ENCODE measurements around the gene HSPA1B.
"Not testable (repeated sequence)": the region's sequence is repeated elsewhere in the genome, so short reads cannot be mapped to it uniquely, and the experiment has no call there.

Gene HSPA1B

DNA sequence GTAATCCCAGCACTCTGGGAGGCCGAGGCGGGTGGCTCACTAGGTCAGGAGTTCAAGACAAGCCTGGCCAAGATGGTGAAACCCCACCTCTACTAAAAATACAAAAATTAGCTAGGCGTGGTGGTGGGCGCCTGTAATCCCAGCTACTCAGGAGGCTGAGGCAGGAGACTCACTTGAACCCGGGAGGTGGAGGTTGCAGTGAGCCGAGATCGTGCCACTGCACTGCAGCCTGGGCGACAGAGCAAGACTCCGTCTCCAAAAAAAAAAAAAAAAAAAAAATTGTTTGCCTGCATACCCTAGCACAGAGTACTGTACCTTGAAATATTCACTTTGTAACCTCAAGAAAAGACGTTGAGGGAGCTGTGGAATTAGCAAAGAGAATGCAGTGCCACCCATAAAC, 7.1 kb upstream of the HSPA1B start:
- TF ChIP-seq ZNF362 (tag by site-specific recombination; IDR thresholded peaks at IDR 0.05) (peak; percentile 57; the same call in 1 of the 2 replicates), KLF1 (tag by site-specific recombination; IDR thresholded peaks at IDR 0.05) (peak; percentile 9; the same call in 1 of the 2 replicates)
- POLR2A ChIA-PET, result interaction anchor here (0.5 to 1.5 kb wide), 6 partner anchors 14 to 130 kb away, joined by 3 to 7 read pairs (median 4); partner anchors contain the start of genes LSM2 and NEU1
- not testable (repeated sequence) for H3K4me1 ChIP-seq (ENCODE audit: control insufficient read depth, insufficient read depth, low read length); H3K9me3 ChIP-seq (ENCODE audit: control insufficient read depth, insufficient read depth, low read depth, low read length); H3K4me3 ChIP-seq (ENCODE audit: low read depth, low read length); H3K27ac ChIP-seq (ENCODE audit: extremely low read depth, low read depth, low read length)
- CTCF ChIA-PET, result interaction anchor here (0.7 to 1.4 kb wide), 4 partner anchors 14 to 139 kb away, joined by 3 to 4 read pairs (median 3); partner anchors contain the start of genes LSM2, LY6G5C and VARS1
- peaks cover 0 to 25% of the 10 kb centered on the region in 2 experiments; a peak in 1 of 3 replicates for H3K36me3 ChIP-seq (ENCODE audit: control insufficient read depth in 2 of 2, insufficient read depth in 1 of 2, low read length in 2 of 2)

- Histone ChIP-seq H3K9me3 (ENCODE audit: control insufficient read depth, insufficient read depth, low read depth, low read length) (no peaks in the 10 kb centered on the region), H3K27ac (ENCODE audit: extremely low read depth, low read depth, low read length) (peak overlapping the region; percentile 55; the same call in 1 of the 2 replicates), H3K36me3 (ENCODE audit: control insufficient read depth in 2 of 2, insufficient read depth in 1 of 2, low read length in 2 of 2) (peaks cover 0 to 25% of the 10 kb centered on the region in 2 experiments; a peak in 1 of 3 replicates), H3K4me3 (ENCODE audit: low read depth, low read length) (peak overlapping the region; percentile 42), H3K4me1 (ENCODE audit: control insufficient read depth, insufficient read depth, low read length) (no peaks in the 10 kb centered on the region; the same call in 1 of the 2 replicates)
- TF ChIP-seq ZNF473 (tag by site-specific recombination; IDR thresholded peaks at IDR 0.05) (no peak), EGR2 (tag by site-specific recombination; IDR thresholded peaks at IDR 0.05; ENCODE audit: low read depth) (0 out of 2 replicates have a peak, but pooled peaks have one; percentile 16), ZNF423 (tag by site-specific recombination; IDR thresholded peaks at IDR 0.05) (no peak), ZNF335 (tag by site-specific recombination; conservative IDR thresholded peaks at IDR 0.05) (peak; percentile 91), ZNF777 (tag by site-specific recombination; IDR thresholded peaks at IDR 0.05; ENCODE audit: borderline replicate concordance) (no peak), ZNF175 (tag by site-specific recombination; IDR thresholded peaks at IDR 0.05) (no peak), ZFHX2 (tag by site-specific recombination; conservative IDR thresholded peaks at IDR 0.05) (peak; percentile 54), HOXC10 (CRISPR knock-in tag; IDR thresholded peaks at IDR 0.05) (0 out of 2 replicates have a peak, but pooled peaks have one; percentile 63)
- TF ChIP-seq, protein P1, sequence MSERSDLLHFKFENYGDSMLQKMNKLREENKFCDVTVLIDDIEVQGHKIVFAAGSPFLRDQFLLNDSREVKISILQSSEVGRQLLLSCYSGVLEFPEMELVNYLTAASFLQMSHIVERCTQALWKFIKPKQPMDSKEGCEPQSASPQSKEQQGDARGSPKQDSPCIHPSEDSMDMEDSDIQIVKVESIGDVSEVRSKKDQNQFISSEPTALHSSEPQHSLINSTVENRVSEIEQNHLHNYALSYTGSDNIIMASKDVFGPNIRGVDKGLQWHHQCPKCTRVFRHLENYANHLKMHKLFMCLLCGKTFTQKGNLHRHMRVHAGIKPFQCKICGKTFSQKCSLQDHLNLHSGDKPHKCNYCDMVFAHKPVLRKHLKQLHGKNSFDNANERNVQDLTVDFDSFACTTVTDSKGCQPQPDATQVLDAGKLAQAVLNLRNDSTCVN (tag by site-specific recombination; optimal IDR thresholded peaks at IDR 0.05), result peak; percentile 64
- POLR2A ChIA-PET, result interaction anchor here (0.6 to 1.2 kb wide), 5 partner anchors 8 to 141 kb away, joined by 3 to 5 read pairs (median 3); partner anchors contain the start of genes LSM2, NEU1 and VWA7
- CTCF ChIA-PET, result interaction anchor here (0.6 to 0.7 kb wide), 2 partner anchors 84 to 193 kb away, joined by 4 to 9 read pairs; no protein-coding TSS in a partner anchor
Measured at GRCh38 chr6:31821301-31822035, 6.1 kb upstream of the HSPA1B start.

GRCh38 chr6:31822036-31822821, 5.3 kb upstream of the HSPA1B start:
- H3K27ac ChIP-seq (ENCODE audit: extremely low read depth, low read depth, low read length), result peak overlapping the region; percentile 12; the same call in 1 of the 2 replicates
- peaks cover 0 to 25% of the 10 kb centered on the region in 2 experiments; a peak in 1 of 3 replicates for H3K36me3 ChIP-seq (ENCODE audit: control insufficient read depth in 2 of 2, insufficient read depth in 1 of 2, low read length in 2 of 2)
- H3K4me1 ChIP-seq (ENCODE audit: control insufficient read depth, insufficient read depth, low read length), result no peaks in the 10 kb centered on the region; the same call in 1 of the 2 replicates
- H3K4me3 ChIP-seq (ENCODE audit: low read depth, low read length), result peak overlapping the region; percentile 42
- TF ChIP-seq ZBTB48 (tag by site-specific recombination; IDR thresholded peaks at IDR 0.05) (peak; percentile 64; the same call in 1 of the 2 replicates), WT1 (tag by site-specific recombination; IDR thresholded peaks at IDR 0.05) (peak; percentile 67), ZNF629 (tag by site-specific recombination; IDR thresholded peaks at IDR 0.05) (no peak), ZNF677 (tag by site-specific recombination; IDR thresholded peaks at IDR 0.05) (no peak), ZNF600 (tag by site-specific recombination; IDR thresholded peaks at IDR 0.05) (0 out of 2 replicates have a peak, but pooled peaks have one; percentile 10), SETDB1 (IDR thresholded peaks at IDR 0.05; ENCODE audit: insufficient read length, low read length) (no peak)
- TF ChIP-seq, protein P2, sequence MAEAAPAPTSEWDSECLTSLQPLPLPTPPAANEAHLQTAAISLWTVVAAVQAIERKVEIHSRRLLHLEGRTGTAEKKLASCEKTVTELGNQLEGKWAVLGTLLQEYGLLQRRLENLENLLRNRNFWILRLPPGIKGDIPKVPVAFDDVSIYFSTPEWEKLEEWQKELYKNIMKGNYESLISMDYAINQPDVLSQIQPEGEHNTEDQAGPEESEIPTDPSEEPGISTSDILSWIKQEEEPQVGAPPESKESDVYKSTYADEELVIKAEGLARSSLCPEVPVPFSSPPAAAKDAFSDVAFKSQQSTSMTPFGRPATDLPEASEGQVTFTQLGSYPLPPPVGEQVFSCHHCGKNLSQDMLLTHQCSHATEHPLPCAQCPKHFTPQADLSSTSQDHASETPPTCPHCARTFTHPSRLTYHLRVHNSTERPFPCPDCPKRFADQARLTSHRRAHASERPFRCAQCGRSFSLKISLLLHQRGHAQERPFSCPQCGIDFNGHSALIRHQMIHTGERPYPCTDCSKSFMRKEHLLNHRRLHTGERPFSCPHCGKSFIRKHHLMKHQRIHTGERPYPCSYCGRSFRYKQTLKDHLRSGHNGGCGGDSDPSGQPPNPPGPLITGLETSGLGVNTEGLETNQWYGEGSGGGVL (tag by site-specific recombination; IDR thresholded peaks at IDR 0.05), result peak; percentile 65
- no peaks in the 10 kb centered on the region for H3K9me3 ChIP-seq (ENCODE audit: control insufficient read depth, insufficient read depth, low read depth, low read length)
- ChIA-PET POLR2A (interaction anchor here (0.6 to 1.2 kb wide), 8 partner anchors 7 to 142 kb away, joined by 3 to 6 read pairs (median 4); partner anchors contain the start of genes LSM2, VARS1 and VWA7), CTCF (interaction anchor here (0.6 to 2.0 kb wide), 4 partner anchors 15 to 236 kb away, joined by 3 to 10 read pairs (median 6); partner anchors contain the start of genes LSM2 and LST1)

DNA sequence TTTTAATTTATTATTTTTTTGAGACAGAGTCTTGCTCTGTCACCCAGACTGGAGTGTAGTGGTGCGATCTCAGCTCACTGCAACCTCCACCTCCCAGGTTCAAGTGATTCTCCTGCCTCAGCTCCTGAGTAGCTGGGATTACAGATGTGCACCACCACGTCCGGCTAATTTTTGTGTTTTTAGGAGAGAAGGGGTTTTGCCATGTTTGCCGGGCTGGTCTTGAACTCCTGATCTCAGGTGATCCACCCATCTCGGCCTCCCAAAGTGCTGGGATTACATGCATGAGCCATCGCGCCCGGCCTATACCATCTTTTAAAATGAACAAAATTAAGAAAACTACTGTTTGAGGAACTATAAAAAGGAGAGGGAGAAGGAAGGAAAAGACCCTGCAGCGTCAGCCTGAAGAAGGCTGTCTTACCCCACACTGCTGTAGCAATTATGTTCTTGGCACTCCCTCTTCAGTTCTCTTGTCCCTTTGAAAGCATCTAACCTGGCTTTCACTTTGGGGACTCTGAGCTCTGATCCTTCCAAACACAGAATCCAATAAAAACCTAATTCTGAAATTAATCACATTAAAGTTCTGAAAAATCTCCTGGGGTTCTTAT, 3.8 kb upstream of the HSPA1B start:
- not testable (repeated sequence) for H3K27ac ChIP-seq (ENCODE audit: extremely low read depth, low read depth, low read length); H3K4me3 ChIP-seq (ENCODE audit: low read depth, low read length); H3K4me1 ChIP-seq (ENCODE audit: control insufficient read depth, insufficient read depth, low read length); H3K9me3 ChIP-seq (ENCODE audit: control insufficient read depth, insufficient read depth, low read depth, low read length)
- CTCF ChIA-PET, result interaction anchor here (2.0 kb wide), 1 partner anchor 17 kb away, joined by 10 read pairs; the partner anchor contains the start of gene LSM2
- POLR2A ChIA-PET, result interaction anchor here (2.3 to 4.5 kb wide), 2 partner anchors 11 to 17 kb away, joined by 9 to 206 read pairs; partner anchors contain the start of genes HSPA1A, HSPA1L and LSM2
- peaks cover 0 to 10% of the 10 kb centered on the region in 2 experiments; a peak in 1 of 3 replicates for H3K36me3 ChIP-seq (ENCODE audit: control insufficient read depth in 2 of 2, insufficient read depth in 1 of 2, low read length in 2 of 2)
